HepG2 (cell line): ENCODE data around the gene OVCA2. TPM values are rescaled to one million over a fixed set of nuclear protein-coding genes. Genes with fewer than 3 reads are reported as not detected.

Source experiments
- ETV5 ChIP-seq: IDR thresholded peaks from 2 replicates; pipeline ENCODE4 v1.6.1; 2018; ENCODE audit warnings: missing biosample characterization, missing genetic modification reagents, inconsistent platforms, borderline replicate concordance
- KDM4B ChIP-seq: sonication (generic); formaldehyde crosslinking; IDR thresholded peaks from 2 replicates; pipeline ENCODE4 v1.4.0; 2020; ENCODE audit warnings: missing genetic modification reagents
- MATR3 ChIP-seq: sonication (generic); formaldehyde crosslinking; IDR thresholded peaks from 2 replicates; pipeline ENCODE4 v1.4.0; 2020; ENCODE audit warnings: missing genetic modification reagents
- NCOR1 ChIP-seq: fragments of 200-600 bp; sonication (generic); IDR thresholded peaks from 2 replicates; pipeline ENCODE4 v1.7.0; 2017; ENCODE audit warnings: antibody characterized with exemption, low read length, borderline replicate concordance
- NRL ChIP-seq: sonication (generic); formaldehyde crosslinking; IDR thresholded peaks from 2 replicates; pipeline ENCODE4 v1.5.0; 2020; ENCODE audit warnings: missing genetic modification reagents, mild to moderate bottlenecking, moderate library complexity, borderline replicate concordance
- ONECUT2 ChIP-seq: sonication (generic); formaldehyde crosslinking; IDR thresholded peaks from 2 replicates; pipeline ENCODE4 v1.4.0; 2020; ENCODE audit warnings: missing genetic modification reagents
- POGZ ChIP-seq: sonication (generic); formaldehyde crosslinking; IDR thresholded peaks from 2 replicates; pipeline ENCODE4 v1.4.0; 2020; ENCODE audit warnings: mild to moderate bottlenecking, missing genetic modification reagents
- SNAPC5 ChIP-seq: sonication (generic); formaldehyde crosslinking; IDR thresholded peaks from 2 replicates; pipeline ENCODE4 v1.8.1; 2023; ENCODE audit warnings: mild to moderate bottlenecking, missing genetic modification reagents, borderline replicate concordance
- TAF1 ChIP-seq: sonication (generic); formaldehyde crosslinking; IDR thresholded peaks from 2 replicates; pipeline ENCODE4 v1.4.0; 2020; ENCODE audit warnings: missing genetic modification reagents
- TEAD3 ChIP-seq: optimal IDR thresholded peaks from 2 replicates; pipeline ENCODE3; 2016; ENCODE audit warnings: borderline replicate concordance
- XRCC5 ChIP-seq: fragments of 200-400 bp; formaldehyde crosslinking; optimal IDR thresholded peaks from 2 replicates; pipeline ENCODE3; 2017; ENCODE audit warnings: mild to moderate bottlenecking, low read length
- ZFP36L1 ChIP-seq: sonication (generic); formaldehyde crosslinking; IDR thresholded peaks from 2 replicates; pipeline ENCODE4 v1.8.0; 2022; ENCODE audit warnings: mild to moderate bottlenecking, missing genetic modification reagents, moderate library complexity
- ZFP90 ChIP-seq: sonication (generic); formaldehyde crosslinking; IDR thresholded peaks from 2 replicates; pipeline ENCODE4 v1.8.0; 2022; ENCODE audit warnings: missing genetic modification reagents, mild to moderate bottlenecking, inconsistent platforms, borderline replicate concordance
- ZNF12 ChIP-seq: sonication (generic); formaldehyde crosslinking; IDR thresholded peaks from 2 replicates; pipeline ENCODE4 v1.5.0; 2020; ENCODE audit warnings: missing genetic modification reagents
- ZNF280D ChIP-seq: sonication (generic); formaldehyde crosslinking; IDR thresholded peaks from 2 replicates; pipeline ENCODE4 v1.5.1; 2020; ENCODE audit warnings: mild to moderate bottlenecking, missing genetic modification reagents
- ZNF30 ChIP-seq: sonication (generic); formaldehyde crosslinking; IDR thresholded peaks from 2 replicates; pipeline ENCODE4 v1.5.0; 2020; ENCODE audit warnings: mild to moderate bottlenecking, missing genetic modification reagents
- ZNF549 ChIP-seq: sonication (generic); formaldehyde crosslinking; IDR thresholded peaks from 2 replicates; pipeline ENCODE4 v1.5.0; 2020; ENCODE audit warnings: missing genetic modification reagents
- ZNF746 ChIP-seq: sonication (generic); formaldehyde crosslinking; IDR thresholded peaks from 2 replicates; pipeline ENCODE4 v1.8.0; 2022; ENCODE audit warnings: mild to moderate bottlenecking, missing genetic modification reagents
- ZNF749 ChIP-seq: sonication (generic); formaldehyde crosslinking; IDR thresholded peaks from 2 replicates; pipeline ENCODE4 v1.8.0; 2022; ENCODE audit warnings: mild to moderate bottlenecking, missing genetic modification reagents, moderate library complexity, borderline replicate concordance
- ZNF770 ChIP-seq: sonication (generic); formaldehyde crosslinking; IDR thresholded peaks from 2 replicates; pipeline ENCODE4 v1.5.0; 2020; ENCODE audit warnings: mild to moderate bottlenecking, missing genetic modification reagents
- ZNF83 ChIP-seq: sonication (generic); formaldehyde crosslinking; IDR thresholded peaks from 2 replicates; pipeline ENCODE4 v1.4.0; 2020; ENCODE audit warnings: missing genetic modification reagents, mild to moderate bottlenecking, borderline replicate concordance
- polyA plus RNA-seq, 8 experiments: library from polyadenylated mRNA; depleted of rRNA in 3 of 8; stranded (reverse) in 7 of 8; unstranded in 1 of 8; fragments of >200 nt; fragmentation: Illumina TruSeq in 4 of 8; extraction: Trizol in 4 of 8; gene quantifications; 2 replicates each; pipeline versions ENCODE4 v1.2.1 to v1.2.3, GENCODE V29; 2011 to 2016; ENCODE audit warnings: low read depth in 4 of 8, missing spikeins in 1 of 8, mixed read lengths in 1 of 8; ENCODE audit not compliant: insufficient read depth in 1 of 8
- total RNA-seq, 5 experiments: library from RNA; depleted of rRNA; stranded (reverse); fragments of >200 nt; fragmentation: Illumina TruSeq; extraction: Trizol; gene quantifications; 2 replicates each; pipeline ENCODE4 v1.2.3, GENCODE V29; 2016; ENCODE audit warnings: low read depth in 1 of 5
- TF ChIP-seq, protein P1 (sequence below): sonication (generic); formaldehyde crosslinking; IDR thresholded peaks from 2 replicates; pipeline ENCODE4 v1.5.0; 2020; ENCODE audit warnings: missing genetic modification reagents
- TF ChIP-seq, protein P2 (sequence below): sonication (generic); formaldehyde crosslinking; conservative IDR thresholded peaks from 2 replicates; pipeline ENCODE4 v1.4.0; 2020; ENCODE audit warnings: missing genetic modification reagents

The OVCA2 gene
- total and polyA plus RNA-seq, 2 of the 13 experiments (the other 11 are each of a cell fraction or from before 2014, with no cell fraction given), result 23.7 to 28.2 TPM

GRCh38 chr17:2053380-2054261 lies 11.8 kb downstream of the OVCA2 start (continued):
- TF ChIP-seq ZNF770 (CRISPR knock-in tag) (no peak), ZNF749 (CRISPR knock-in tag) (no peak), TAF1 (CRISPR knock-in tag) (no peak), ZFP36L1 (no peak), KDM4B (CRISPR knock-in tag) (no peak), ZNF280D (CRISPR knock-in tag) (no peak), NRL (0 out of 2 replicates have a peak, but pooled peaks have one; percentile 43), ZNF746 (CRISPR knock-in tag) (no peak), ETV5 (CRISPR knock-in tag) (peak; percentile 49; the same call in 1 of the 2 replicates), SNAPC5 (no peak), POGZ (no peak), ZNF549 (no peak), XRCC5 (peak; percentile 66), ZFP90 (CRISPR knock-in tag) (no peak), ONECUT2 (CRISPR knock-in tag) (no peak), ZNF12 (no peak), MATR3 (CRISPR knock-in tag) (no peak), ZNF83 (CRISPR knock-in tag) (no peak), NCOR1 (no peak), ZNF30 (CRISPR knock-in tag) (no peak), TEAD3 (CRISPR knock-in tag) (no peak)
- TF ChIP-seq, protein P1, sequence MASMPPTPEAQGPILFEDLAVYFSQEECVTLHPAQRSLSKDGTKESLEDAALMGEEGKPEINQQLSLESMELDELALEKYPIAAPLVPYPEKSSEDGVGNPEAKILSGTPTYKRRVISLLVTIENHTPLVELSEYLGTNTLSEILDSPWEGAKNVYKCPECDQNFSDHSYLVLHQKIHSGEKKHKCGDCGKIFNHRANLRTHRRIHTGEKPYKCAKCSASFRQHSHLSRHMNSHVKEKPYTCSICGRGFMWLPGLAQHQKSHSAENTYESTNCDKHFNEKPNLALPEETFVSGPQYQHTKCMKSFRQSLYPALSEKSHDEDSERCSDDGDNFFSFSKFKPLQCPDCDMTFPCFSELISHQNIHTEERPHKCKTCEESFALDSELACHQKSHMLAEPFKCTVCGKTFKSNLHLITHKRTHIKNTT (CRISPR knock-in tag), result no peak
- TF ChIP-seq, protein P2, sequence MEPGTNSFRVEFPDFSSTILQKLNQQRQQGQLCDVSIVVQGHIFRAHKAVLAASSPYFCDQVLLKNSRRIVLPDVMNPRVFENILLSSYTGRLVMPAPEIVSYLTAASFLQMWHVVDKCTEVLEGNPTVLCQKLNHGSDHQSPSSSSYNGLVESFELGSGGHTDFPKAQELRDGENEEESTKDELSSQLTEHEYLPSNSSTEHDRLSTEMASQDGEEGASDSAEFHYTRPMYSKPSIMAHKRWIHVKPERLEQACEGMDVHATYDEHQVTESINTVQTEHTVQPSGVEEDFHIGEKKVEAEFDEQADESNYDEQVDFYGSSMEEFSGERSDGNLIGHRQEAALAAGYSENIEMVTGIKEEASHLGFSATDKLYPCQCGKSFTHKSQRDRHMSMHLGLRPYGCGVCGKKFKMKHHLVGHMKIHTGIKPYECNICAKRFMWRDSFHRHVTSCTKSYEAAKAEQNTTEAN (CRISPR knock-in tag), result no peak
